ENCODE measurements around the gene CYTIP.

The CYTIP gene

GRCh38 chr2:157424374-157424773 lies 19.5 kb downstream of the CYTIP start:
- no peaks in the 10 kb centered on the region for H3K27me3 ChIP-seq (ENCODE audit: control insufficient read depth, insufficient read depth, low read length)
- no peaks in the 10 kb centered on the region for H3K4me1 ChIP-seq
- no peak overlapping the region for H3K4me2 ChIP-seq (ENCODE audit: low read length)
- H3K9ac ChIP-seq: no peak overlapping the region
- no peak overlapping the region for H3K27ac ChIP-seq
- H3K9me3 ChIP-seq (ENCODE audit: control insufficient read depth, low read length): no peaks in the 10 kb centered on the region
- H2AFZ ChIP-seq: no peak overlapping the region
- H3K79me2 ChIP-seq: no peaks in the 10 kb centered on the region
- no peaks in the 10 kb centered on the region for H3K36me3 ChIP-seq (ENCODE audit: control insufficient read depth, insufficient read depth, low read length)
- H3K4me3 ChIP-seq (ENCODE audit: low read depth, low read length): no peak overlapping the region
- TF ChIP-seq CTCF (IDR thresholded peaks at IDR 0.05): no peak

- no peaks in the 10 kb centered on the region for H3K4me1 ChIP-seq
- H3K9ac ChIP-seq: no peak overlapping the region
- H3K4me2 ChIP-seq (ENCODE audit: low read length): no peak overlapping the region
- H3K9me3 ChIP-seq (ENCODE audit: control insufficient read depth, low read length): no peaks in the 10 kb centered on the region
- H3K4me3 ChIP-seq (ENCODE audit: low read depth, low read length): no peak overlapping the region
- H3K36me3 ChIP-seq (ENCODE audit: control insufficient read depth, insufficient read depth, low read length): no peaks in the 10 kb centered on the region
- no peak overlapping the region for H2AFZ ChIP-seq
- no peaks in the 10 kb centered on the region for H3K27me3 ChIP-seq (ENCODE audit: control insufficient read depth, insufficient read depth, low read length)
- no peaks in the 10 kb centered on the region for H3K79me2 ChIP-seq
- TF ChIP-seq CTCF (IDR thresholded peaks at IDR 0.05): no peak
- no peak overlapping the region for H3K27ac ChIP-seq
These were observed 21.9 kb downstream of the CYTIP start for GRCh38 chr2:157421964-157422363.

GRCh38 chr2:157421331-157421944 lies 22.5 kb downstream of the CYTIP start:
- Histone ChIP-seq H3K27me3 (ENCODE audit: control insufficient read depth, insufficient read depth, low read length) (no peaks in the 10 kb centered on the region), H3K36me3 (ENCODE audit: control insufficient read depth, insufficient read depth, low read length) (no peaks in the 10 kb centered on the region), H3K9me3 (ENCODE audit: control insufficient read depth, low read length) (no peaks in the 10 kb centered on the region), H3K4me3 (ENCODE audit: low read depth, low read length) (no peak overlapping the region), H2AFZ (no peak overlapping the region), H3K4me2 (ENCODE audit: low read length) (no peak overlapping the region), H3K27ac (no peak overlapping the region), H3K4me1 (no peaks in the 10 kb centered on the region), H3K9ac (no peak overlapping the region), H3K79me2 (no peaks in the 10 kb centered on the region)
- no peak for TF ChIP-seq CTCF (IDR thresholded peaks at IDR 0.05)

- no peak for TF ChIP-seq CTCF (IDR thresholded peaks at IDR 0.05)
These were observed 23.0 kb downstream of the CYTIP start for GRCh38 chr2:157420771-157421323.

GRCh38 chr2:157419031-157419575 lies 24.8 kb downstream of the CYTIP start:
- Histone ChIP-seq H3K9ac (no peak overlapping the region), H3K4me3 (ENCODE audit: low read depth, low read length) (no peak overlapping the region), H3K4me2 (ENCODE audit: low read length) (no peak overlapping the region), H3K36me3 (ENCODE audit: control insufficient read depth, insufficient read depth, low read length) (no peaks in the 10 kb centered on the region), H2AFZ (no peak overlapping the region), H3K4me1 (no peaks in the 10 kb centered on the region), H3K9me3 (ENCODE audit: control insufficient read depth, low read length) (no peaks in the 10 kb centered on the region), H3K27me3 (ENCODE audit: control insufficient read depth, insufficient read depth, low read length) (no peaks in the 10 kb centered on the region), H3K27ac (no peak overlapping the region), H3K79me2 (no peaks in the 10 kb centered on the region)
- no peak for TF ChIP-seq CTCF (IDR thresholded peaks at IDR 0.05)

More at GRCh38 chr2:157420771-157421323, 23.0 kb downstream of the CYTIP start:
- H3K4me2 ChIP-seq (ENCODE audit: low read length): no peak overlapping the region
- no peaks in the 10 kb centered on the region for H3K9me3 ChIP-seq (ENCODE audit: control insufficient read depth, low read length)
- H3K36me3 ChIP-seq (ENCODE audit: control insufficient read depth, insufficient read depth, low read length): no peaks in the 10 kb centered on the region
- H3K27ac ChIP-seq: no peak overlapping the region
- H3K79me2 ChIP-seq: no peaks in the 10 kb centered on the region
- H2AFZ ChIP-seq: no peak overlapping the region
- no peak overlapping the region for H3K4me3 ChIP-seq (ENCODE audit: low read depth, low read length)
- no peaks in the 10 kb centered on the region for H3K27me3 ChIP-seq (ENCODE audit: control insufficient read depth, insufficient read depth, low read length)
- no peaks in the 10 kb centered on the region for H3K4me1 ChIP-seq
- no peak overlapping the region for H3K9ac ChIP-seq

Measured in parathyroid adenoma (tissue), 2 donors.